Measurements from ENCODE around the gene ANK3. TPM values are rescaled to one million over a fixed set of nuclear protein-coding genes. Genes with fewer than 3 reads are reported as not detected.

ANK3 gene
- total and polyA plus RNA-seq, 2 donors (not counting 1 experiment from before 2014, with no cell fraction given), result 0.50 to 0.79 TPM

DNA sequence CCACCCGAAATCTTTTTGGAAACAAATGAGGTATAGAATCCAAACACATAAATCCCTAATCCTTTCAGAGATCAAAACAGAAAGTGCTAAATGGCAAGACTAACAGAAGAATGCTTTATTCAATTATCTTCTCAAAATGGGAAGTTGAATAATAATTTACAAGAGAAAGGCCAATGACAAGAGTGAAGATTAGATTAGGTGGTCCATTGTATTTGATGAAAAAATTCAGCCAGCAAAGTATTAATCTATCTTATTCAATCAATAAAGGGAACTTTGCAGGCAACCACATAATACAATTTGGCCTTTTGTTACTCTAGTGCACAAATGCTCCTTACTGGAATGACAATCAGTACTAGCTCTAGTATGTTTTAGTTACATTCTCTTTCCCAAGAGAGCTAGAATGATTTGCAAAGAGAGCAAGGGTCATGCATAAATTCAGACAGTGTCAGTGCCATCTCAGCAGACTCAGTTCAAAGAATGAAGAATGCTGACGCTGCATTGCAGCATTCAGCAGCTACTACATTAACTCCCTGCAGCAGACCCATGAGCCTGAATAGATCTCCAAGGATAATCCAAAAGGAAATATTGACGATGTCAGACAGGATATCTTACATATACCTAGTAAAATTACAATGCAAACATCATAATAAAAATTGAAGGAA, 131.8 kb downstream of the ANK3 start:
- Histone ChIP-seq H3K4me1 (ENCODE audit: control insufficient read depth, extremely low read depth, insufficient read depth, low read length) (no peaks in the 10 kb centered on the region), H4K20me1 (ENCODE audit: control insufficient read depth, extremely low read depth, insufficient read depth, low read length) (no peaks in the 10 kb centered on the region), H3K79me2 (ENCODE audit: control insufficient read depth, insufficient read depth, low read length) (no peaks in the 10 kb centered on the region), H3K27me3 (ENCODE audit: control insufficient read depth, insufficient read depth, low read length) (no peaks in the 10 kb centered on the region), H3K9me3 (ENCODE audit: control insufficient read depth, insufficient read depth, low read depth, low read length) (no peaks in the 10 kb centered on the region), H3K36me3 (ENCODE audit: control insufficient read depth, insufficient read depth, low read length) (no peaks in the 10 kb centered on the region), H3K4me3 (replicated peaks in 1 of 4; ENCODE audit: control extremely low read depth in 1 of 4, insufficient read depth in 1 of 4, low read depth in 3 of 4, low read length in 4 of 4) (no peak overlapping the region), H2AFZ (ENCODE audit: low read length) (no peak overlapping the region), H3K27ac (ENCODE audit: insufficient read depth, low read length) (no peak overlapping the region), H3K4me2 (ENCODE audit: extremely low read depth, insufficient read depth, low read length) (no peak overlapping the region), H3K9ac (ENCODE audit: insufficient read depth, low read length) (no peak overlapping the region)
- DNase-seq (ENCODE audit: low read depth in 2 of 2), result no peak
- no peak for TF ChIP-seq EZH2 (IDR thresholded peaks at IDR 0.05; ENCODE audit: low read length, missing control alignments)
- TF ChIP-seq, protein P1, sequence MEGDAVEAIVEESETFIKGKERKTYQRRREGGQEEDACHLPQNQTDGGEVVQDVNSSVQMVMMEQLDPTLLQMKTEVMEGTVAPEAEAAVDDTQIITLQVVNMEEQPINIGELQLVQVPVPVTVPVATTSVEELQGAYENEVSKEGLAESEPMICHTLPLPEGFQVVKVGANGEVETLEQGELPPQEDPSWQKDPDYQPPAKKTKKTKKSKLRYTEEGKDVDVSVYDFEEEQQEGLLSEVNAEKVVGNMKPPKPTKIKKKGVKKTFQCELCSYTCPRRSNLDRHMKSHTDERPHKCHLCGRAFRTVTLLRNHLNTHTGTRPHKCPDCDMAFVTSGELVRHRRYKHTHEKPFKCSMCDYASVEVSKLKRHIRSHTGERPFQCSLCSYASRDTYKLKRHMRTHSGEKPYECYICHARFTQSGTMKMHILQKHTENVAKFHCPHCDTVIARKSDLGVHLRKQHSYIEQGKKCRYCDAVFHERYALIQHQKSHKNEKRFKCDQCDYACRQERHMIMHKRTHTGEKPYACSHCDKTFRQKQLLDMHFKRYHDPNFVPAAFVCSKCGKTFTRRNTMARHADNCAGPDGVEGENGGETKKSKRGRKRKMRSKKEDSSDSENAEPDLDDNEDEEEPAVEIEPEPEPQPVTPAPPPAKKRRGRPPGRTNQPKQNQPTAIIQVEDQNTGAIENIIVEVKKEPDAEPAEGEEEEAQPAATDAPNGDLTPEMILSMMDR (conservative IDR thresholded peaks at IDR 0.05 in 1 of 2, IDR thresholded peaks at IDR 0.05 in 1 of 2; ENCODE audit: low read depth in 1 of 2, low read length in 2 of 2), result no peak

DNA sequence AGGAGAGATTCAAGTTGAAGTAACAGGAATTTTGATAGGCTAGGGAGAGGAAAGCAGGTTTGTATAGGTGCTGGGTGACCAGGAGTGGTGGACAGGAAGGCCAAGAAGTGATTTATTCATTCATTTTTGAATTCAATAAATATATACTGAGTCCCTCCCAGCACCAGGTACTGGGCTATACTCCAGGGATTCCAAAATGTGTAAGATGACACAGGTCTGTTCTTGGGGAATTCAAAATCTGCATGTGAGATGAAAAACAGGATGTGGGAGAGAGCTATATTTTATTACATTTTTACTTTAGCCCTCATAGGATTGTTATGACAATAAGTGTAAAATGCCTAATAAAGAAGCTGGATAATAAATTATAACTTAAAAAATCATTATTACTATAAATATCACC, 134.9 kb downstream of the ANK3 start:
- Histone ChIP-seq H4K20me1 (ENCODE audit: control insufficient read depth, extremely low read depth, insufficient read depth, low read length) (no peaks in the 10 kb centered on the region), H3K27ac (ENCODE audit: insufficient read depth, low read length) (no peak overlapping the region), H3K4me2 (ENCODE audit: extremely low read depth, insufficient read depth, low read length) (no peak overlapping the region), H3K27me3 (ENCODE audit: control insufficient read depth, insufficient read depth, low read length) (no peaks in the 10 kb centered on the region), H3K9ac (ENCODE audit: insufficient read depth, low read length) (no peak overlapping the region), H3K4me1 (ENCODE audit: control insufficient read depth, extremely low read depth, insufficient read depth, low read length) (no peaks in the 10 kb centered on the region), H3K79me2 (ENCODE audit: control insufficient read depth, insufficient read depth, low read length) (no peaks in the 10 kb centered on the region), H3K9me3 (ENCODE audit: control insufficient read depth, insufficient read depth, low read depth, low read length) (no peaks in the 10 kb centered on the region), H3K36me3 (ENCODE audit: control insufficient read depth, insufficient read depth, low read length) (no peaks in the 10 kb centered on the region), H2AFZ (ENCODE audit: low read length) (no peak overlapping the region), H3K4me3 (replicated peaks in 1 of 4; ENCODE audit: control extremely low read depth in 1 of 4, insufficient read depth in 1 of 4, low read depth in 3 of 4, low read length in 4 of 4) (no peak overlapping the region)
- TF ChIP-seq EZH2 (IDR thresholded peaks at IDR 0.05; ENCODE audit: low read length, missing control alignments), result no peak
- TF ChIP-seq, protein P1 (conservative IDR thresholded peaks at IDR 0.05 in 1 of 2, IDR thresholded peaks at IDR 0.05 in 1 of 2; ENCODE audit: low read depth in 1 of 2, low read length in 2 of 2), result no peak
- no peak for DNase-seq (ENCODE audit: low read depth in 2 of 2)

DNA sequence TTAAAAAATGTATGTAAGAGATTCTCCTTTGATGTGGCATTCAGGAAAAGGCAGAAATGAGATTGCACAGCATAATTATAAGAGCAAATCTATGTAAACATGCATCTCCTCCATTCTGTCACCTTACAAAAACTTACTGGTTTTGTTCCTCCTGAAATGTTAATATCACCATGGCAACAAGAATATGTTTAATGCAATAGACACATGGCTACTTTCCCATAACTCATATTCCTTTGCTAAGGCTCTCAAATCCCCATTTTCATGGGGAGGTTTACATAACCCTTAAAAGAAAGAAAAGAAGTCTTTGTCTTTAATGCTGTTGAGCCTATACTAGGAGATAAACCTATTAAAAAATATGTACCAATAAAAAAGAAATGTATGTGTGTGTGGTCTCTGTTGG, 136.2 kb downstream of the ANK3 start:
- no peak for DNase-seq (ENCODE audit: low read depth in 2 of 2)
- H3K4me3 ChIP-seq (replicated peaks in 1 of 4; ENCODE audit: control extremely low read depth in 1 of 4, insufficient read depth in 1 of 4, low read depth in 3 of 4, low read length in 4 of 4), result no peak overlapping the region
- H3K36me3 ChIP-seq (ENCODE audit: control insufficient read depth, insufficient read depth, low read length), result no peaks in the 10 kb centered on the region
- H2AFZ ChIP-seq (ENCODE audit: low read length), result no peak overlapping the region
- no peaks in the 10 kb centered on the region for H3K9me3 ChIP-seq (ENCODE audit: control insufficient read depth, insufficient read depth, low read depth, low read length)
- H3K9ac ChIP-seq (ENCODE audit: insufficient read depth, low read length), result no peak overlapping the region
- TF ChIP-seq, protein P1 (conservative IDR thresholded peaks at IDR 0.05 in 1 of 2, IDR thresholded peaks at IDR 0.05 in 1 of 2; ENCODE audit: low read depth in 1 of 2, low read length in 2 of 2), result no peak
- TF ChIP-seq EZH2 (IDR thresholded peaks at IDR 0.05; ENCODE audit: low read length, missing control alignments), result no peak
- H3K4me1 ChIP-seq (ENCODE audit: control insufficient read depth, extremely low read depth, insufficient read depth, low read length), result no peaks in the 10 kb centered on the region
- no peaks in the 10 kb centered on the region for H4K20me1 ChIP-seq (ENCODE audit: control insufficient read depth, extremely low read depth, insufficient read depth, low read length)
- H3K27ac ChIP-seq (ENCODE audit: insufficient read depth, low read length), result no peak overlapping the region
- H3K27me3 ChIP-seq (ENCODE audit: control insufficient read depth, insufficient read depth, low read length), result no peaks in the 10 kb centered on the region
- H3K79me2 ChIP-seq (ENCODE audit: control insufficient read depth, insufficient read depth, low read length), result no peaks in the 10 kb centered on the region
- no peak overlapping the region for H3K4me2 ChIP-seq (ENCODE audit: extremely low read depth, insufficient read depth, low read length)

Data from fibroblast of lung (primary cell).